GM12878 (cell line): ENCODE measurements around the gene CNTN4. TPM values are rescaled to one million over a fixed set of nuclear protein-coding genes. Genes with fewer than 3 reads are reported as not detected.

Experiments
- ATAC-seq: fragments of 200-7000 bp; cut with Tn5 transposase; 3 replicates; pipeline ENCODE4 v1.9.1; 2020; ENCODE audit warnings: mild to moderate bottlenecking, moderate library complexity
- BruUV-seq: library from RNA; stranded (reverse); fragments of 400-500 nt; replicated peaks from 2 replicates; lab custom pipeline; 2021; lab: Mats Ljungman, UMichigan
- CTCF ChIA-PET: fragments of 300-600 bp; sonication (Branson Sonifier 250); formaldehyde crosslinking; extraction: SDS; loops from one replicate; lab custom pipeline; 2021; ENCODE audit warnings: inconsistent platforms; lab: Yijun Ruan, JAX
- POLR2A ChIA-PET: fragments of 350-600 bp; formaldehyde crosslinking; extraction: SDS; loops from one replicate; lab custom pipeline; 2021; ENCODE audit warnings: inconsistent platforms; lab: Charles Lee
- RAD21 ChIA-PET: fragments of 300-600 bp; sonication (Branson Sonifier 250); formaldehyde crosslinking; loops from one replicate; lab custom pipeline; 2023; ENCODE audit warnings: antibody characterized with exemption; ENCODE audit not compliant: unreplicated experiment; lab: Charles Lee
- SMC1A ChIA-PET: fragments of 300-600 bp; sonication (Branson Sonifier 250); formaldehyde crosslinking; loops from one replicate; lab custom pipeline; 2023; ENCODE audit not compliant: unreplicated experiment, uncharacterized antibody; lab: Charles Lee
- DNase-seq: peaks from one replicate; pipeline ENCODE4 v3.0.0-alpha.2; 2011; ENCODE audit warnings: low read depth, low spot score
- FAIRE-seq: peaks from 3 replicates; lab custom pipeline; 2011; peaks lifted over from hg19 to GRCh38; lab: Jason Lieb, UNC
- H2AFZ ChIP-seq: 2 replicates; pipeline ENCODE4 v1.6.0; 2011; ENCODE audit warnings: low read depth, low read length, control low read depth; ENCODE audit not compliant: control insufficient read depth
- H3K27ac ChIP-seq: 2 replicates; pipeline ENCODE4 v1.5.1; 2011; ENCODE audit warnings: control low read depth; ENCODE audit not compliant: control insufficient read depth, insufficient read depth
- H3K27me3 ChIP-seq, 2 experiments: replicated peaks in 1 of 2; 2 replicates each; pipeline versions ENCODE4 v1.6.0 to v1.6.1; 2011; ENCODE audit warnings: low read length in 1 of 2; ENCODE audit not compliant: control insufficient read depth in 2 of 2, insufficient read depth in 2 of 2
- H3K36me3 ChIP-seq, 2 experiments: 2 replicates each; pipeline ENCODE4 v1.5.1; 2011; ENCODE audit warnings: low read length in 1 of 2; ENCODE audit not compliant: control insufficient read depth in 2 of 2, insufficient read depth in 2 of 2
- H3K4me1 ChIP-seq: 2 replicates; pipeline ENCODE4 v1.6.1; 2011; ENCODE audit warnings: mild to moderate bottlenecking, low read length, moderate library complexity, mixed read lengths; ENCODE audit not compliant: control insufficient read depth, insufficient read depth
- H3K4me2 ChIP-seq: 2 replicates; pipeline ENCODE4 v1.6.0; 2011; ENCODE audit warnings: control low read depth; ENCODE audit not compliant: control insufficient read depth, insufficient read depth
- H3K4me3 ChIP-seq: fragments of 200-600 bp; sonication (generic); 2 replicates; pipeline ENCODE4 v1.5.1; 2016
- H3K79me2 ChIP-seq: 2 replicates; pipeline ENCODE4 v1.6.0; 2011; ENCODE audit warnings: low read length; ENCODE audit not compliant: control insufficient read depth, insufficient read depth
- H3K9ac ChIP-seq: 2 replicates; pipeline ENCODE4 v1.8.0; 2011; ENCODE audit warnings: low read length, control low read depth, mixed read lengths; ENCODE audit not compliant: control insufficient read depth, insufficient read depth
- H3K9me3 ChIP-seq: replicated peaks from 3 replicates; pipeline ENCODE4 v1.5.1; 2011; ENCODE audit warnings: mild to moderate bottlenecking, low read length; ENCODE audit not compliant: control insufficient read depth, insufficient read depth
- H4K20me1 ChIP-seq: 2 replicates; pipeline ENCODE4 v1.6.0; 2011; ENCODE audit not compliant: control insufficient read depth, insufficient read depth
- BACH1 ChIP-seq: fragments of 450-650 bp; IDR thresholded peaks from 2 replicates; pipeline ENCODE4 v1.6.1; 2017; ENCODE audit warnings: mild to moderate bottlenecking, borderline replicate concordance
- BCL3 ChIP-seq: IDR thresholded peaks from 2 replicates; pipeline ENCODE4 v1.6.1; 2011; ENCODE audit warnings: borderline replicate concordance, low read depth, mild to moderate bottlenecking, moderate library complexity, low read length; ENCODE audit not compliant: insufficient read depth, poor library complexity, severe bottlenecking
- MEF2A ChIP-seq: IDR thresholded peaks from 2 replicates; pipeline ENCODE4 v1.6.1; 2011; ENCODE audit warnings: low read depth, mild to moderate bottlenecking, low read length, moderate library complexity; ENCODE audit not compliant: insufficient read depth
- RB1 ChIP-seq: fragments of 450-650 bp; formaldehyde crosslinking; IDR thresholded peaks from 2 replicates; pipeline ENCODE4 v1.6.1; 2017; ENCODE audit warnings: mild to moderate bottlenecking, borderline replicate concordance
- SMAD1 ChIP-seq: fragments of 450-650 bp; IDR thresholded peaks from 2 replicates; pipeline ENCODE4 v1.6.1; 2018; ENCODE audit warnings: mild to moderate bottlenecking, low read depth; ENCODE audit not compliant: partially characterized antibody
- TCF7 ChIP-seq: IDR thresholded peaks from 2 replicates; pipeline ENCODE4 v1.6.1; 2014; ENCODE audit warnings: antibody characterized with exemption, borderline replicate concordance
- ZBED1 ChIP-seq: IDR thresholded peaks from 2 replicates; pipeline ENCODE4 v1.6.1; 2016; ENCODE audit warnings: borderline replicate concordance
- ZNF217 ChIP-seq: fragments of 450-650 bp; IDR thresholded peaks from 2 replicates; pipeline ENCODE4 v1.6.1; 2017; ENCODE audit warnings: antibody characterized with exemption, mild to moderate bottlenecking
- WGBS: methylation state at CpG from one replicate; pipeline ENCODE4 v1.1.6; 2016; ENCODE audit warnings: low lambda C conversion rate; ENCODE audit not compliant: insufficient replicate concordance, insufficient coverage; ENCODE audit errors: missing lambda C conversion rate; 5-methylcytosine and 5-hydroxymethylcytosine counted together
- in situ Hi-C: fragments of 300-500 bp; cut with MboI; formaldehyde crosslinking; loops from 9 replicates; pipeline ENCODE4 v1.14.3; 2018; ENCODE audit warnings: mixed read lengths
- intact Hi-C: fragments of 100-400 bp; cut with micrococcal nuclease; formaldehyde crosslinking; loops from one replicate; pipeline ENCODE4 v1.14.2; 2022; ENCODE audit not compliant: unreplicated experiment
- polyA plus RNA-seq, 11 experiments: library from polyadenylated mRNA; depleted of rRNA in 4 of 11; unstranded in 6 of 11; stranded (reverse) in 5 of 11; fragments of >200 nt; fragmentation: Nextera tagmentation in 4 of 11; fragmentation: Illumina TruSeq in 1 of 11; extraction: Ambion mirVana in 4 of 11; extraction: Trizol in 1 of 11; gene quantifications; 1 replicate in 1 of 11; 2 replicates in 10 of 11; pipeline versions ENCODE4 v1.2.1 to v1.2.3, GENCODE V29; 2011 to 2016; ENCODE audit warnings: inconsistent platforms in 2 of 11, missing spikeins in 2 of 11, low read depth in 1 of 11
- total RNA-seq, 4 experiments: library from RNA; depleted of rRNA in 3 of 4; stranded (reverse); fragments of >200 nt in 3 of 4; fragmentation: Illumina TruSeq in 1 of 4; extraction: Trizol in 1 of 4; gene quantifications; 2 replicates each; pipeline versions ENCODE4 v1.2.1 to v1.2.3, GENCODE V29; 2013 to 2021
- TF ChIP-seq, protein P1 (sequence below): IDR thresholded peaks from 2 replicates; pipeline ENCODE4 v1.6.1; 2012; ENCODE audit warnings: mild to moderate bottlenecking, low read depth, low read length
- TF ChIP-seq, protein P2 (sequence below): fragments of 150-350 bp; IDR thresholded peaks from 2 replicates; pipeline ENCODE4 v1.6.1; 2014; ENCODE audit warnings: mild to moderate bottlenecking, low read depth, low read length

The CNTN4 gene
- total and polyA plus RNA-seq, 10 of the 15 experiments (the other 5 are each of a cell fraction or from before 2014, with no cell fraction given) = 0.05 to 0.43 (median 0.15) TPM; not detected in 1

DNA sequence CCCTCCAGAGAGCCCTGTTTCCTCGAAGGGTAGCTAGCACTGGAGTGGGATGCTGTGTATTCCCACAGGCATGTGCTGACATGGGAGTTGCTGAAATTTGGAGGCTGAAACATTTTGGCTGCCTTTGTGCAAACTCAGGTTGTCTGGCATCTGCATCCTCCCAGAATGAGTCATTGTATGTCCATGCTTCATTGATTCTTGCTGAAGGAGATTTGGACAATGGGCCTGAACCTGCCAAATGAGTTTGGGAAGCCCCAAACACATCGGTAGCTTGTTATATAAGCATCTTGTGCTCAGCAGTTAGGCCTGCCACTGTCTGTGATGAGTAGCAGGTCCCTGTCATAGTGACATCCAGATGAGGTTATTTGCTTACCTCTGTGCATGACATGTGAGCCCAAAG is 851.5 kb downstream of the CNTN4 start:
- WGBS = 35% methylated on average over 2 of the region's 2 CpGs
- no peak for TF ChIP-seq MEF2A
- TF ChIP-seq BACH1 = no peak
- TF ChIP-seq, protein P1, sequence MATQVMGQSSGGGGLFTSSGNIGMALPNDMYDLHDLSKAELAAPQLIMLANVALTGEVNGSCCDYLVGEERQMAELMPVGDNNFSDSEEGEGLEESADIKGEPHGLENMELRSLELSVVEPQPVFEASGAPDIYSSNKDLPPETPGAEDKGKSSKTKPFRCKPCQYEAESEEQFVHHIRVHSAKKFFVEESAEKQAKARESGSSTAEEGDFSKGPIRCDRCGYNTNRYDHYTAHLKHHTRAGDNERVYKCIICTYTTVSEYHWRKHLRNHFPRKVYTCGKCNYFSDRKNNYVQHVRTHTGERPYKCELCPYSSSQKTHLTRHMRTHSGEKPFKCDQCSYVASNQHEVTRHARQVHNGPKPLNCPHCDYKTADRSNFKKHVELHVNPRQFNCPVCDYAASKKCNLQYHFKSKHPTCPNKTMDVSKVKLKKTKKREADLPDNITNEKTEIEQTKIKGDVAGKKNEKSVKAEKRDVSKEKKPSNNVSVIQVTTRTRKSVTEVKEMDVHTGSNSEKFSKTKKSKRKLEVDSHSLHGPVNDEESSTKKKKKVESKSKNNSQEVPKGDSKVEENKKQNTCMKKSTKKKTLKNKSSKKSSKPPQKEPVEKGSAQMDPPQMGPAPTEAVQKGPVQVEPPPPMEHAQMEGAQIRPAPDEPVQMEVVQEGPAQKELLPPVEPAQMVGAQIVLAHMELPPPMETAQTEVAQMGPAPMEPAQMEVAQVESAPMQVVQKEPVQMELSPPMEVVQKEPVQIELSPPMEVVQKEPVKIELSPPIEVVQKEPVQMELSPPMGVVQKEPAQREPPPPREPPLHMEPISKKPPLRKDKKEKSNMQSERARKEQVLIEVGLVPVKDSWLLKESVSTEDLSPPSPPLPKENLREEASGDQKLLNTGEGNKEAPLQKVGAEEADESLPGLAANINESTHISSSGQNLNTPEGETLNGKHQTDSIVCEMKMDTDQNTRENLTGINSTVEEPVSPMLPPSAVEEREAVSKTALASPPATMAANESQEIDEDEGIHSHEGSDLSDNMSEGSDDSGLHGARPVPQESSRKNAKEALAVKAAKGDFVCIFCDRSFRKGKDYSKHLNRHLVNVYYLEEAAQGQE = no peak
- TF ChIP-seq ZNF217 = no peak
- TF ChIP-seq TCF7 = no peak
- TF ChIP-seq, protein P2, sequence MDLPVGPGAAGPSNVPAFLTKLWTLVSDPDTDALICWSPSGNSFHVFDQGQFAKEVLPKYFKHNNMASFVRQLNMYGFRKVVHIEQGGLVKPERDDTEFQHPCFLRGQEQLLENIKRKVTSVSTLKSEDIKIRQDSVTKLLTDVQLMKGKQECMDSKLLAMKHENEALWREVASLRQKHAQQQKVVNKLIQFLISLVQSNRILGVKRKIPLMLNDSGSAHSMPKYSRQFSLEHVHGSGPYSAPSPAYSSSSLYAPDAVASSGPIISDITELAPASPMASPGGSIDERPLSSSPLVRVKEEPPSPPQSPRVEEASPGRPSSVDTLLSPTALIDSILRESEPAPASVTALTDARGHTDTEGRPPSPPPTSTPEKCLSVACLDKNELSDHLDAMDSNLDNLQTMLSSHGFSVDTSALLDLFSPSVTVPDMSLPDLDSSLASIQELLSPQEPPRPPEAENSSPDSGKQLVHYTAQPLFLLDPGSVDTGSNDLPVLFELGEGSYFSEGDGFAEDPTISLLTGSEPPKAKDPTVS = no peak
- no peak for TF ChIP-seq SMAD1
- no peak for TF ChIP-seq ZBED1
- no peak for TF ChIP-seq BCL3
- TF ChIP-seq RB1 = no peak

More for the DNA sequence above, 851.5 kb downstream of the CNTN4 start:
- ChIA-PET CTCF (interaction anchor here (1.6 kb wide), 1 partner anchor 17 kb away, joined by 3 read pairs; no protein-coding TSS in a partner anchor), SMC1A (interaction anchor here (1.2 kb wide), 1 partner anchor 9 kb away, joined by 3 read pairs; no protein-coding TSS in a partner anchor), RAD21 (no interaction called here), POLR2A (no interaction called here)
- Histone ChIP-seq H3K27me3 (no peaks in the 10 kb centered on the region), H2AFZ (no peak overlapping the region), H3K36me3 (no peaks in the 10 kb centered on the region), H3K4me2 (no peak overlapping the region), H3K4me1 (peaks cover 10% of the 10 kb centered on the region; the same call in 1 of the 2 replicates), H3K27ac (no peak overlapping the region), H3K9ac (no peak overlapping the region), H3K9me3 (no peaks in the 10 kb centered on the region), H4K20me1 (no peaks in the 10 kb centered on the region), H3K4me3 (no peak overlapping the region), H3K79me2 (no peaks in the 10 kb centered on the region)
- intact Hi-C loops (no loop called here), in situ Hi-C loops (no loop called here)
- FAIRE-seq = peak; percentile 72
- BruUV-seq = no TSS peak
- no peak for DNase-seq
- ATAC-seq = 0 out of 3 replicates have a peak, but pooled peaks have one; percentile 18
